Right lobe of liver (tissue), 4 donors: ENCODE data around the gene ZNF627.

Source experiments
- POLR2A ChIP-seq: fragments of 450-650 bp; IDR thresholded peaks from one replicate; pipeline ENCODE4 v1.6.1; 2017; ENCODE audit warnings: antibody characterized with exemption, mild to moderate bottlenecking
- TF ChIP-seq, protein P1 (sequence below), 4 donors: fragments of 200-600 bp in 3 of 4; fragments of 450-650 bp in 1 of 4; IDR thresholded peaks; one replicate each; pipeline versions ENCODE4 v1.5.1 to v1.8.0; 2016 to 2022; ENCODE audit warnings: antibody characterized with exemption in 4 of 4, mild to moderate bottlenecking in 2 of 4
- donor health status: DM: no; HTN: no; CAD: no.
- donor health status: DM: no; HTN: no; CAD: no.
- donor health status: DM: no; HTN: yes; CAD: no.

GRCh38 chr19:11587302-11587974 is 9.8 kb upstream of the ZNF627 start:
- TF ChIP-seq, protein P1, sequence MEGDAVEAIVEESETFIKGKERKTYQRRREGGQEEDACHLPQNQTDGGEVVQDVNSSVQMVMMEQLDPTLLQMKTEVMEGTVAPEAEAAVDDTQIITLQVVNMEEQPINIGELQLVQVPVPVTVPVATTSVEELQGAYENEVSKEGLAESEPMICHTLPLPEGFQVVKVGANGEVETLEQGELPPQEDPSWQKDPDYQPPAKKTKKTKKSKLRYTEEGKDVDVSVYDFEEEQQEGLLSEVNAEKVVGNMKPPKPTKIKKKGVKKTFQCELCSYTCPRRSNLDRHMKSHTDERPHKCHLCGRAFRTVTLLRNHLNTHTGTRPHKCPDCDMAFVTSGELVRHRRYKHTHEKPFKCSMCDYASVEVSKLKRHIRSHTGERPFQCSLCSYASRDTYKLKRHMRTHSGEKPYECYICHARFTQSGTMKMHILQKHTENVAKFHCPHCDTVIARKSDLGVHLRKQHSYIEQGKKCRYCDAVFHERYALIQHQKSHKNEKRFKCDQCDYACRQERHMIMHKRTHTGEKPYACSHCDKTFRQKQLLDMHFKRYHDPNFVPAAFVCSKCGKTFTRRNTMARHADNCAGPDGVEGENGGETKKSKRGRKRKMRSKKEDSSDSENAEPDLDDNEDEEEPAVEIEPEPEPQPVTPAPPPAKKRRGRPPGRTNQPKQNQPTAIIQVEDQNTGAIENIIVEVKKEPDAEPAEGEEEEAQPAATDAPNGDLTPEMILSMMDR (IDR thresholded peaks at IDR 0.05) = peak; percentile 73 to 87 (median 84)
- TF ChIP-seq POLR2A = no peak
